K562 (cell line): ENCODE measurements around the gene TADA2A. TPM values are rescaled to one million over a fixed set of nuclear protein-coding genes. Genes with fewer than 3 reads are reported as not detected.

Experiments
- ATAC-seq: fragments of 200-7000 bp; cut with Tn5 transposase; 3 replicates; pipeline ENCODE4 v1.9.1; 2020; ENCODE audit warnings: moderate library complexity
- BruUV-seq: library from RNA; stranded (reverse); fragments of 400-500 nt; replicated peaks from 2 replicates; lab custom pipeline; 2021; lab: Mats Ljungman, UMichigan
- CTCF ChIA-PET: fragments of 300-600 bp; formaldehyde crosslinking; extraction: SDS; loops from one replicate; lab custom pipeline; 2021; ENCODE audit warnings: low intra/inter-chr PET ratio; lab: Yijun Ruan, JAX
- POLR2A ChIA-PET: fragments of 300-600, 350-650 bp; sonication (Branson Sonifier 250); formaldehyde crosslinking; extraction: SDS; loops from one replicate; lab custom pipeline; 2021; ENCODE audit warnings: antibody characterized with exemption, inconsistent platforms; lab: Yijun Ruan, JAX
- DNase-seq, 4 experiments: peaks; one replicate each; pipeline versions ENCODE4 v3.0.0 to v3.0.0-alpha.2; 2011 to 2018; ENCODE audit warnings: low spot score in 3 of 4, mixed read lengths in 3 of 4; ENCODE audit errors: extremely low read depth in 1 of 4
- FAIRE-seq: peaks from 2 replicates; lab custom pipeline; 2011; peaks lifted over from hg19 to GRCh38; lab: Jason Lieb, UNC
- H2AFZ ChIP-seq: 2 replicates; pipeline ENCODE4 v1.6.0; 2011; ENCODE audit warnings: low read depth, low read length, control low read depth, inconsistent platforms
- H3K27ac ChIP-seq: fragments of 200-600 bp; 3 replicates; pipeline ENCODE4 v1.8.0; 2011; ENCODE audit warnings: low read depth, mild to moderate bottlenecking, control low read depth, inconsistent platforms, low read length, moderate library complexity, mixed read lengths; ENCODE audit errors: extremely low read depth
- H3K27me3 ChIP-seq, 2 experiments: fragments of 300-600 bp in 1 of 2; 2 replicates in 1 of 2; 3 replicates in 1 of 2; pipeline versions ENCODE4 v1.6.0 to v1.8.0; 2011; ENCODE audit warnings: inconsistent platforms in 2 of 2, low read length in 2 of 2, mild to moderate bottlenecking in 1 of 2, mixed read lengths in 1 of 2, moderate library complexity in 1 of 2; ENCODE audit not compliant: control insufficient read depth in 2 of 2, insufficient read depth in 2 of 2
- H3K36me3 ChIP-seq: fragments of 300-600 bp; 3 replicates; pipeline ENCODE4 v1.8.0; 2011; ENCODE audit warnings: mild to moderate bottlenecking, low read length, inconsistent platforms; ENCODE audit not compliant: control insufficient read depth, insufficient read depth
- H3K4me1 ChIP-seq, 2 experiments: fragments of 200-600 bp in 1 of 2; replicated peaks in 1 of 2; 2 replicates in 1 of 2; 3 replicates in 1 of 2; pipeline versions ENCODE4 v1.5.1 to v1.8.0; 2011; ENCODE audit warnings: inconsistent platforms in 2 of 2, low read length in 2 of 2, mild to moderate bottlenecking in 1 of 2, mixed read lengths in 1 of 2, moderate library complexity in 1 of 2; ENCODE audit not compliant: control insufficient read depth in 2 of 2, insufficient read depth in 2 of 2
- H3K4me2 ChIP-seq: 2 replicates; pipeline ENCODE4 v1.6.1; 2011; ENCODE audit warnings: low read length, control low read depth, inconsistent platforms, mixed read lengths; ENCODE audit not compliant: insufficient read depth
- H3K4me3 ChIP-seq: fragments of 200-600 bp; sonication (generic), shearing (Covaris generic); 2 replicates; pipeline ENCODE4 v1.5.1; 2016; ENCODE audit warnings: control low read depth, inconsistent platforms
- H3K79me2 ChIP-seq: fragments of 200-600 bp; 3 replicates; pipeline ENCODE4 v1.8.0; 2011; ENCODE audit warnings: low read length, inconsistent platforms; ENCODE audit not compliant: control insufficient read depth, insufficient read depth
- H3K9ac ChIP-seq, 2 experiments: 2 replicates each; pipeline versions ENCODE4 v1.6.0 to v1.6.1; 2011; ENCODE audit warnings: low read depth in 2 of 2, low read length in 2 of 2, control low read depth in 1 of 2, inconsistent platforms in 1 of 2, mild to moderate bottlenecking in 1 of 2, mixed read lengths in 1 of 2; ENCODE audit not compliant: insufficient read depth in 1 of 2
- H3K9me1 ChIP-seq: one replicate; pipeline ENCODE4 v1.6.0; 2011; ENCODE audit warnings: inconsistent platforms, mild to moderate bottlenecking, low read length, moderate library complexity; ENCODE audit not compliant: control insufficient read depth, insufficient read depth
- H3K9me3 ChIP-seq: replicated peaks from 2 replicates; pipeline ENCODE4 v1.5.1; 2011; ENCODE audit warnings: low read depth, low read length, inconsistent platforms; ENCODE audit not compliant: control insufficient read depth, insufficient read depth
- H4K20me1 ChIP-seq: replicated peaks from 2 replicates; pipeline ENCODE4 v1.6.1; 2011; ENCODE audit warnings: low read length, inconsistent platforms, mixed read lengths; ENCODE audit not compliant: control insufficient read depth, insufficient read depth
- CBX2 ChIP-seq: fragments of 200-600 bp; sonication (generic); IDR thresholded peaks from one replicate; pipeline ENCODE4 v1.6.1; 2012; ENCODE audit warnings: mild to moderate bottlenecking, low read length, inconsistent platforms; ENCODE audit not compliant: insufficient read depth, poor library complexity, severe bottlenecking
- CREB3L1 ChIP-seq: fragments of 450-650 bp; IDR thresholded peaks from 2 replicates; pipeline ENCODE4 v1.6.1; 2014; ENCODE audit warnings: low read depth, mild to moderate bottlenecking, moderate library complexity, borderline replicate concordance
- CUX1 ChIP-seq: fragments of 200-800 bp; sonication (Bioruptor generic); IDR thresholded peaks from 2 replicates; pipeline ENCODE4 v1.6.1; 2016; ENCODE audit warnings: missing genetic modification characterization, missing compliant biosample characterization
- NR4A1 ChIP-seq, 2 experiments: fragments of 250-450 bp in 1 of 2; fragments of 450-650 bp in 1 of 2; sonication (Bioruptor Pico) in 1 of 2; IDR thresholded peaks; 2 replicates each; pipeline versions ENCODE4 v1.4.0 to v1.6.1; 2016 to 2020; ENCODE audit warnings: mild to moderate bottlenecking in 2 of 2, missing compliant biosample characterization in 1 of 2, missing genetic modification characterization in 1 of 2, moderate library complexity in 1 of 2
- SMARCA4 ChIP-seq: fragments of 450-650 bp; IDR thresholded peaks from 2 replicates; pipeline ENCODE4 v1.6.1; 2016
- ZNF511 ChIP-seq: sonication (generic); formaldehyde crosslinking; IDR thresholded peaks from 2 replicates; pipeline ENCODE4 v1.8.0; 2022; ENCODE audit warnings: mild to moderate bottlenecking, missing genetic modification reagents
- ZNF592 ChIP-seq: fragments of 450-650 bp; IDR thresholded peaks from 2 replicates; pipeline ENCODE4 v1.6.1; 2017; ENCODE audit warnings: antibody characterized with exemption, mild to moderate bottlenecking
- WGBS: fragments of 100-300 bp; shearing (Covaris generic); methylation state at CpG from one replicate; pipeline ENCODE4 v1.1.6; 2016; ENCODE audit warnings: low coverage, mixed read lengths; ENCODE audit not compliant: insufficient coverage; ENCODE audit errors: missing lambda C conversion rate; 5-methylcytosine and 5-hydroxymethylcytosine counted together
- in situ Hi-C: fragments of 300-500 bp; cut with MboI; formaldehyde crosslinking; loops from 4 replicates; pipeline ENCODE4 v1.15.0; 2018; ENCODE audit warnings: inconsistent platforms, mixed read lengths
- intact Hi-C: fragments of 100-400 bp; cut with micrococcal nuclease; formaldehyde crosslinking; loops from 2 replicates; pipeline ENCODE4 v1.14.2; 2022
- polyA plus RNA-seq, 8 experiments: library from polyadenylated mRNA; depleted of rRNA in 4 of 8; stranded (reverse) in 5 of 8; unstranded in 3 of 8; fragments of >200 nt; fragmentation: Nextera tagmentation in 2 of 8; fragmentation: Illumina TruSeq in 1 of 8; extraction: Ambion mirVana in 2 of 8; extraction: Trizol in 1 of 8; gene quantifications; 2 replicates each; pipeline versions ENCODE4 v1.2.1 to v1.2.3, GENCODE V29; 2011 to 2014; ENCODE audit warnings: inconsistent platforms in 1 of 8, missing spikeins in 1 of 8
- total RNA-seq, 7 experiments: library from RNA; depleted of rRNA in 6 of 7; stranded (reverse); fragments of >200 nt in 6 of 7; fragmentation: Illumina TruSeq in 2 of 7; extraction: Trizol in 2 of 7; gene quantifications; 2 replicates each; pipeline versions ENCODE4 v1.2.1 to v1.2.3, GENCODE V29; 2011 to 2021; ENCODE audit warnings: low replicate concordance in 1 of 7

The TADA2A gene
- total and polyA plus RNA-seq, 9 of the 15 experiments (the other 6 are each of a cell fraction or from before 2014, with no cell fraction given), result 13.8 to 37.7 (median 25.0) TPM

GRCh38 chr17:37359682-37360188 is 47.0 kb upstream of the TADA2A start:
- intact Hi-C loops (loop anchor here (10.0 kb wide), 1 partner anchor 75 kb away; no protein-coding TSS in a partner anchor), in situ Hi-C loops (no loop called here)
- DNase-seq (no peak), ATAC-seq (peak; percentile 1; the same call in 2 of the 3 replicates), FAIRE-seq (no peak)
- Histone ChIP-seq H3K36me3 (peaks cover 12% of the 10 kb centered on the region; the same call in 1 of the 3 replicates), H3K27me3 (no peaks in the 10 kb centered on the region), H3K9me1 (no peaks in the 10 kb centered on the region), H3K4me2 (peak overlapping the region; percentile 91), H3K4me1 (peaks cover 14 to 18% of the 10 kb centered on the region in 2 experiments), H3K4me3 (peak overlapping the region; percentile 99), H3K9me3 (no peaks in the 10 kb centered on the region), H3K79me2 (peaks cover 45% of the 10 kb centered on the region), H3K27ac (peak overlapping the region; percentile 97), H3K9ac (peak overlapping the region; percentile 85 to 92), H4K20me1 (no peaks in the 10 kb centered on the region), H2AFZ (peak overlapping the region; percentile 92)
- ChIA-PET CTCF (no interaction called here), POLR2A (interaction anchor here (0.6 to 1.7 kb wide), 5 partner anchors 14 to 164 kb away, joined by 3 to 5 read pairs (median 4); partner anchors contain the start of gene C17orf78)
- TSS peak; percentile 96 for BruUV-seq
- WGBS, result 22% methylated on average over 18 of the region's 18 CpGs
- TF ChIP-seq NR4A1 (CRISPR knock-in tag; IDR thresholded peaks at IDR 0.05) (no peak), NR4A1 (tag; IDR thresholded peaks at IDR 0.05) (peak; percentile 48), ZNF592 (peak; percentile 98), ZNF511 (CRISPR knock-in tag) (peak; percentile 47; the same call in 1 of the 2 replicates), CBX2 (no peak), SMARCA4 (0 out of 2 replicates have a peak, but pooled peaks have one; percentile 25), CUX1 (0 out of 2 replicates have a peak, but pooled peaks have one; percentile 13), CREB3L1 (0 out of 2 replicates have a peak, but pooled peaks have one; percentile 10)
